GM12864 (cell line): ENCODE results near the gene BTBD17.
"Not testable (repeated sequence)": the region's sequence is repeated elsewhere in the genome, so short reads cannot be mapped to it uniquely, and the experiment has no call there.

Experiments
- DNase-seq: peaks from one replicate; pipeline ENCODE4 v3.0.0-alpha.2; 2011; ENCODE audit warnings: low read depth
- H3K4me3 ChIP-seq: 2 replicates; pipeline ENCODE4 v1.5.1; 2011; ENCODE audit warnings: mild to moderate bottlenecking, low read depth, low read length, control low read depth
- CTCF ChIP-seq: IDR thresholded peaks from 2 replicates; pipeline ENCODE4 v1.5.1; 2011; ENCODE audit warnings: low read depth, mild to moderate bottlenecking, moderate library complexity, low read length, control low read depth, inconsistent platforms; ENCODE audit errors: missing control alignments

The BTBD17 gene, protein sequence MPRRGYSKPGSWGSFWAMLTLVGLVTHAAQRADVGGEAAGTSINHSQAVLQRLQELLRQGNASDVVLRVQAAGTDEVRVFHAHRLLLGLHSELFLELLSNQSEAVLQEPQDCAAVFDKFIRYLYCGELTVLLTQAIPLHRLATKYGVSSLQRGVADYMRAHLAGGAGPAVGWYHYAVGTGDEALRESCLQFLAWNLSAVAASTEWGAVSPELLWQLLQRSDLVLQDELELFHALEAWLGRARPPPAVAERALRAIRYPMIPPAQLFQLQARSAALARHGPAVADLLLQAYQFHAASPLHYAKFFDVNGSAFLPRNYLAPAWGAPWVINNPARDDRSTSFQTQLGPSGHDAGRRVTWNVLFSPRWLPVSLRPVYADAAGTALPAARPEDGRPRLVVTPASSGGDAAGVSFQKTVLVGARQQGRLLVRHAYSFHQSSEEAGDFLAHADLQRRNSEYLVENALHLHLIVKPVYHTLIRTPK

GRCh38 chr17:74361230-74362068, at the start of gene BTBD17:
BTBD17 (minus strand) TSS chr17:74361868; CDS start chr17:74361819, 49 bp downstream.
- TF ChIP-seq CTCF = peak; percentile 49
- no peak within 1 kb of the TSS for H3K4me3 ChIP-seq
- DNase-seq = no peak

GRCh38 chr17:74410001-74410443, 48.4 kb upstream of the BTBD17 start:
- no peak overlapping the region for H3K4me3 ChIP-seq
- DNase-seq = no peak
- no peak for TF ChIP-seq CTCF

- no peak for TF ChIP-seq CTCF
- no peak for DNase-seq
- no peak overlapping the region for H3K4me3 ChIP-seq
Observed at GRCh38 chr17:74408815-74409214, 47.1 kb upstream of the BTBD17 start.

DNA sequence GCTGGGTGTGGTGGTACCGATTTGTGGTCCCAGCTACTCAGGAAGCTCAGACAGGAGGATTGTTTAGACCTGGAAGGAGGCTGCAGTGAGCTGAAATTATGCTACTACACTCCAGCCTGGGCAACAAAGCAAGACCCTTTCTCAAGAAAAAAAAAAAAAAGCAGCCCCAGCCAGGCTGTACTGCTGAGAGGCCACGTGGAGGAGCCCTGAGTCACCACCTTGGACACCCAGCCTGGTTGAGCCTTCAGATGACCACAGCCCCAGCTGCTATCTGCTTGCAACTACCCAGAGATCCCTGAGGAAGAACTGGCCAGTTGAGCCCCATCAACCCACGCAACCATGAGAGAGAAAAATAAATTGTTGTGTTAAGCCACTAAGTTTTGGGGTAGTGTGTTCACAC, 46.6 kb upstream of the BTBD17 start:
- no peak for DNase-seq
- no peak overlapping the region for H3K4me3 ChIP-seq
- peak; percentile 13 for TF ChIP-seq CTCF

GRCh38 chr17:74407384-74407783, 45.7 kb upstream of the BTBD17 start:
- H3K4me3 ChIP-seq = no peak overlapping the region
- TF ChIP-seq CTCF = no peak
- DNase-seq = no peak

DNA sequence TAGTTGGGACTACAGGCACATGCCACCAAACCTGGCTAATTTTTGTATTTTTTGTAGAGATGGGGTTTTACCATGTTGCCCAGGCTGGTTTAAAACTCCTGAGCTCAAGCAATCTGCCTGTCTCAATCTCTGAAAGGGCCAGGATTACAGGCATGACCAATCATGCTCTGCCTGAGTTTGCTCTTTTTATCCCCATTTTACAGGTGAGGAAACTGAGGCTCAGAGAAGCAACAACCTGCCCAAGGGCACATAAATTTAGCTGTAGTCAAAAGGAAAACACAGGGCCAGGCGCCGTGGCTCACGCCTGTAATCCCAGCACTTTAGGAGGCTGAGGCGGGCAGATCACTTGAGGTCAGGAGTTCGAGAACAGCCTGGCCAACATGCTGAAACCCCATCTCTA, 43.6 kb upstream of the BTBD17 start:
- not testable (repeated sequence) for DNase-seq, H3K4me3 ChIP-seq

DNA sequence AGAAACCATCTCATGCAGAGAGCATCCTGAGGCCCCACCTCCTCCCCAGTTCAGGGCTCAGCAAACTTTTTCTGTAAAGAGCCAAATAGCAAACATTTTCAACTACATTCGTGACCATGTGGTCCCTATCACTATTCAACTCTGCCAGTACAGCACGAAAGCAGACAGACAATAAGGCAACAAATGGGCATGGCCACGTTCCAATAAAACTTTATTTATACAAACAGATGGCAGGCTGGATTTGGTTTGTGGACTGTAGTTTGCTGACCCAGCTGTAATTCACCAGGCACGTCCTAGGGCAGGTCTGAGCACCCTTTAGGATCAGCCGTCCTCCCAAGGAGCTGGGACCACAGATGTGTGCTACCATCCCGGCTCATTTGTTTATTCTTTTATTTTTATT, 43.1 kb upstream of the BTBD17 start:
- TF ChIP-seq CTCF = no peak
- no peak for DNase-seq
- H3K4me3 ChIP-seq = no peak overlapping the region
